Smooth muscle cell (in vitro differentiated cells): ENCODE data around the gene TM7SF2. TPM values are rescaled to one million over a fixed set of nuclear protein-coding genes. Genes with fewer than 3 reads are reported as not detected.

Experiments
- DNase-seq: peaks from one replicate; lab custom pipeline; 2025; ENCODE audit not compliant: unreplicated experiment; lab: John Stamatoyannopoulos, UW
- H2AFZ ChIP-seq: fragments of 200-600 bp; sonication (generic); 2 replicates; pipeline ENCODE4 v1.6.0; 2016; ENCODE audit warnings: antibody characterized with exemption, low read depth, mild to moderate bottlenecking
- H3F3A ChIP-seq: fragments of 200-600 bp; sonication (generic); 2 replicates; pipeline ENCODE4 v1.6.0; 2017; ENCODE audit warnings: antibody characterized with exemption, low read depth
- H3K27ac ChIP-seq: fragments of 200-600 bp; sonication (generic); 2 replicates; pipeline ENCODE4 v1.5.1; 2016; ENCODE audit warnings: low read depth, mild to moderate bottlenecking
- H3K27me3 ChIP-seq: fragments of 200-600 bp; sonication (generic); 2 replicates; pipeline ENCODE4 v1.6.1; 2016; ENCODE audit warnings: low read depth, mild to moderate bottlenecking
- H3K36me3 ChIP-seq: fragments of 200-600 bp; sonication (generic); 2 replicates; pipeline ENCODE4 v1.5.1; 2016; ENCODE audit warnings: low read depth
- H3K4me1 ChIP-seq: fragments of 200-600 bp; sonication (generic); 2 replicates; pipeline ENCODE4 v1.5.1; 2016; ENCODE audit warnings: low read depth
- H3K4me2 ChIP-seq: fragments of 200-600 bp; sonication (generic); 2 replicates; pipeline ENCODE4 v1.6.0; 2016; ENCODE audit warnings: mild to moderate bottlenecking
- H3K4me3 ChIP-seq: fragments of 200-600 bp; sonication (generic); 2 replicates; pipeline ENCODE4 v1.5.1; 2016; ENCODE audit warnings: mild to moderate bottlenecking
- H3K79me2 ChIP-seq: fragments of 200-600 bp; sonication (generic); 2 replicates; pipeline ENCODE4 v1.6.0; 2016; ENCODE audit warnings: low read depth, mild to moderate bottlenecking
- H3K9ac ChIP-seq: fragments of 200-600 bp; sonication (generic); 2 replicates; pipeline ENCODE4 v1.6.0; 2016; ENCODE audit warnings: low read depth
- H3K9me3 ChIP-seq: fragments of 200-600 bp; sonication (generic); replicated peaks from 2 replicates; pipeline ENCODE4 v1.5.1; 2016; ENCODE audit warnings: low read depth
- H4K20me1 ChIP-seq: fragments of 200-600 bp; sonication (generic); 2 replicates; pipeline ENCODE4 v1.6.0; 2016; ENCODE audit warnings: low read depth
- CTCF ChIP-seq: fragments of 200-600 bp; sonication (generic); IDR thresholded peaks from 2 replicates; pipeline ENCODE4 v1.5.1; 2017; ENCODE audit warnings: borderline replicate concordance, mild to moderate bottlenecking, antibody characterized with exemption; ENCODE audit not compliant: insufficient read depth, poor library complexity, severe bottlenecking
- WGBS: methylation state at CpG from one replicate; pipeline ENCODE4 v1.1.7; 2016; ENCODE audit warnings: low lambda C conversion rate; 5-methylcytosine and 5-hydroxymethylcytosine counted together
- polyA plus RNA-seq: library from polyadenylated mRNA; unstranded; fragments of >200 nt; fragmentation: Nextera tagmentation; extraction: Ambion mirVana; gene quantifications from 2 replicates; pipeline ENCODE4 v1.2.1, GENCODE V29; 2016
- total RNA-seq: library from RNA; depleted of rRNA; stranded (reverse); fragments of >200 nt; gene quantifications from 2 replicates; pipeline ENCODE4 v1.2.3, GENCODE V29; 2014

Gene TM7SF2
- total and polyA plus RNA-seq, 2 experiments from 2014 or later, result 16.8 to 17.4 TPM

GRCh38 chr11:65071907-65072630, 39.6 kb upstream of the TM7SF2 start:
- WGBS, result 78% methylated on average over 4 of the region's 4 CpGs
- no peak overlapping the region for H3K9ac ChIP-seq
- TF ChIP-seq CTCF, result no peak

GRCh38 chr11:65072631-65072966, 39.1 kb upstream of the TM7SF2 start:
- Histone ChIP-seq H3K9me3 (no peaks in the 10 kb centered on the region), H2AFZ (no peak overlapping the region), H3K36me3 (no peaks in the 10 kb centered on the region), H3K9ac (no peak overlapping the region), H3F3A (no peaks in the 10 kb centered on the region), H3K4me3 (no peak overlapping the region), H3K79me2 (no peaks in the 10 kb centered on the region), H3K4me1 (no peaks in the 10 kb centered on the region), H3K27me3 (no peaks in the 10 kb centered on the region), H3K27ac (no peak overlapping the region), H3K4me2 (no peak overlapping the region), H4K20me1 (no peaks in the 10 kb centered on the region)
- DNase-seq, result no peak
- no peak for TF ChIP-seq CTCF
- 74% methylated on average over 1 of the region's 1 CpG for WGBS

More at GRCh38 chr11:65071907-65072630, 39.6 kb upstream of the TM7SF2 start:
- H3K4me1 ChIP-seq, result no peaks in the 10 kb centered on the region
- H2AFZ ChIP-seq, result no peak overlapping the region
- no peaks in the 10 kb centered on the region for H3K27me3 ChIP-seq
- H3K27ac ChIP-seq, result no peak overlapping the region
- H4K20me1 ChIP-seq, result no peaks in the 10 kb centered on the region
- H3K4me2 ChIP-seq, result no peak overlapping the region
- no peaks in the 10 kb centered on the region for H3F3A ChIP-seq
- H3K4me3 ChIP-seq, result no peak overlapping the region
- no peak for DNase-seq
- no peaks in the 10 kb centered on the region for H3K9me3 ChIP-seq
- no peaks in the 10 kb centered on the region for H3K36me3 ChIP-seq
- no peaks in the 10 kb centered on the region for H3K79me2 ChIP-seq

GRCh38 chr11:65077451-65077850, 34.2 kb upstream of the TM7SF2 start:
- H3K27me3 ChIP-seq, result no peaks in the 10 kb centered on the region
- no peaks in the 10 kb centered on the region for H3K9me3 ChIP-seq
- 79% methylated on average over 4 of the region's 4 CpGs for WGBS
- no peaks in the 10 kb centered on the region for H4K20me1 ChIP-seq
- H3K27ac ChIP-seq, result no peak overlapping the region
- DNase-seq, result no peak
- no peaks in the 10 kb centered on the region for H3K36me3 ChIP-seq
- peaks cover 8% of the 10 kb centered on the region for H3K79me2 ChIP-seq
- H3K4me2 ChIP-seq, result no peak overlapping the region
- no peak overlapping the region for H2AFZ ChIP-seq
- H3K4me1 ChIP-seq, result peaks cover under 1% of the 10 kb centered on the region
- no peak overlapping the region for H3K9ac ChIP-seq
- no peak overlapping the region for H3K4me3 ChIP-seq
- no peak for TF ChIP-seq CTCF
- no peaks in the 10 kb centered on the region for H3F3A ChIP-seq

GRCh38 chr11:65078151-65078550, 33.5 kb upstream of the TM7SF2 start:
- no peak for DNase-seq
- Histone ChIP-seq H3K27me3 (no peaks in the 10 kb centered on the region), H3K4me3 (no peak overlapping the region), H3K9me3 (no peaks in the 10 kb centered on the region), H3K9ac (no peak overlapping the region), H3F3A (no peaks in the 10 kb centered on the region), H3K36me3 (no peaks in the 10 kb centered on the region), H3K79me2 (peaks cover 15% of the 10 kb centered on the region), H4K20me1 (no peaks in the 10 kb centered on the region), H3K4me1 (peaks cover 7% of the 10 kb centered on the region), H2AFZ (no peak overlapping the region), H3K4me2 (no peak overlapping the region), H3K27ac (no peak overlapping the region)
- TF ChIP-seq CTCF, result peak; percentile 42
- WGBS, result 60% methylated on average over 3 of the region's 3 CpGs
